Loucy (cell line): ENCODE results near the gene LTBP1.

Experiments used
- H2AFZ ChIP-seq: fragments of 200-600 bp; sonication (generic); 2 replicates; pipeline ENCODE4 v1.6.0; 2016; ENCODE audit warnings: antibody characterized with exemption, mild to moderate bottlenecking, low read length, moderate library complexity
- H3F3A ChIP-seq: fragments of 200-600 bp; 2 replicates; pipeline ENCODE4 v1.6.0; 2016; ENCODE audit warnings: antibody characterized with exemption, low read depth, mild to moderate bottlenecking
- H3K27me3 ChIP-seq: fragments of 200-600 bp; sonication (generic); 2 replicates; pipeline ENCODE4 v1.6.1; 2014; ENCODE audit warnings: low read length, mild to moderate bottlenecking; ENCODE audit not compliant: insufficient read depth, poor library complexity, severe bottlenecking
- H3K36me3 ChIP-seq: fragments of 200-600 bp; sonication (generic); 2 replicates; pipeline ENCODE4 v1.6.1; 2016; ENCODE audit warnings: low read length; ENCODE audit not compliant: insufficient read depth
- H3K4me1 ChIP-seq: fragments of 200-600 bp; sonication (generic); 2 replicates; pipeline ENCODE4 v1.5.1; 2014; ENCODE audit warnings: low read length, mild to moderate bottlenecking; ENCODE audit not compliant: insufficient read depth, poor library complexity, severe bottlenecking
- H3K4me2 ChIP-seq: fragments of 200-600 bp; sonication (generic); 2 replicates; pipeline ENCODE4 v1.6.0; 2014; ENCODE audit warnings: antibody characterized with exemption, low read length, low read depth, mild to moderate bottlenecking; ENCODE audit not compliant: poor library complexity, severe bottlenecking
- H3K4me3 ChIP-seq: fragments of 200-600 bp; sonication (generic); 2 replicates; pipeline ENCODE4 v1.5.1; 2014; ENCODE audit warnings: low read length, mild to moderate bottlenecking, mixed read lengths; ENCODE audit not compliant: poor library complexity, severe bottlenecking
- H3K79me2 ChIP-seq: fragments of 200-600 bp; sonication (generic); 2 replicates; pipeline ENCODE4 v1.6.1; 2014; ENCODE audit warnings: low read length; ENCODE audit not compliant: insufficient read depth
- H3K9ac ChIP-seq: fragments of 200-600 bp; sonication (generic); 2 replicates; pipeline ENCODE4 v1.6.0; 2014; ENCODE audit warnings: mild to moderate bottlenecking, low read depth, low read length, moderate library complexity; ENCODE audit not compliant: poor library complexity, severe bottlenecking
- H3K9me2 ChIP-seq: fragments of 200-600 bp; sonication (generic); replicated peaks from 2 replicates; pipeline ENCODE4 v1.6.1; 2016; ENCODE audit warnings: low read depth, low read length, mixed read lengths
- H3K9me3 ChIP-seq: fragments of 200-600 bp; sonication (generic); 2 replicates; pipeline ENCODE4 v1.6.1; 2014; ENCODE audit warnings: mild to moderate bottlenecking, antibody characterized with exemption, low read length, low read depth; ENCODE audit not compliant: insufficient read depth
- H4K20me1 ChIP-seq: fragments of 200-600 bp; sonication (generic); 2 replicates; pipeline ENCODE4 v1.6.0; 2014; ENCODE audit warnings: antibody characterized with exemption, low read length, mild to moderate bottlenecking; ENCODE audit not compliant: insufficient read depth, poor library complexity, severe bottlenecking
- EZH2phosphoT487 ChIP-seq: fragments of 200-600 bp; IDR thresholded peaks from 2 replicates; pipeline ENCODE4 v1.6.1; 2018; ENCODE audit warnings: antibody characterized with exemption, mild to moderate bottlenecking, moderate library complexity, borderline replicate concordance
- TF ChIP-seq, protein P1 (sequence below): fragments of 200-600 bp; sonication (generic); conservative IDR thresholded peaks from 2 replicates; pipeline ENCODE4 v1.5.1; 2014; ENCODE audit warnings: mild to moderate bottlenecking, antibody characterized with exemption, low read length

Gene LTBP1

GRCh38 chr2:33107690-33108482, 161.1 kb downstream of the LTBP1 start:
- no peak overlapping the region for H3K9ac ChIP-seq
- no peak overlapping the region for H2AFZ ChIP-seq
- no peaks in the 10 kb centered on the region for H3K9me3 ChIP-seq
- H3F3A ChIP-seq, result no peaks in the 10 kb centered on the region
- no peak for TF ChIP-seq EZH2phosphoT487
- TF ChIP-seq, protein P1, sequence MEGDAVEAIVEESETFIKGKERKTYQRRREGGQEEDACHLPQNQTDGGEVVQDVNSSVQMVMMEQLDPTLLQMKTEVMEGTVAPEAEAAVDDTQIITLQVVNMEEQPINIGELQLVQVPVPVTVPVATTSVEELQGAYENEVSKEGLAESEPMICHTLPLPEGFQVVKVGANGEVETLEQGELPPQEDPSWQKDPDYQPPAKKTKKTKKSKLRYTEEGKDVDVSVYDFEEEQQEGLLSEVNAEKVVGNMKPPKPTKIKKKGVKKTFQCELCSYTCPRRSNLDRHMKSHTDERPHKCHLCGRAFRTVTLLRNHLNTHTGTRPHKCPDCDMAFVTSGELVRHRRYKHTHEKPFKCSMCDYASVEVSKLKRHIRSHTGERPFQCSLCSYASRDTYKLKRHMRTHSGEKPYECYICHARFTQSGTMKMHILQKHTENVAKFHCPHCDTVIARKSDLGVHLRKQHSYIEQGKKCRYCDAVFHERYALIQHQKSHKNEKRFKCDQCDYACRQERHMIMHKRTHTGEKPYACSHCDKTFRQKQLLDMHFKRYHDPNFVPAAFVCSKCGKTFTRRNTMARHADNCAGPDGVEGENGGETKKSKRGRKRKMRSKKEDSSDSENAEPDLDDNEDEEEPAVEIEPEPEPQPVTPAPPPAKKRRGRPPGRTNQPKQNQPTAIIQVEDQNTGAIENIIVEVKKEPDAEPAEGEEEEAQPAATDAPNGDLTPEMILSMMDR, result no peak
- no peaks in the 10 kb centered on the region for H3K9me2 ChIP-seq
- no peaks in the 10 kb centered on the region for H3K4me1 ChIP-seq
- no peaks in the 10 kb centered on the region for H3K36me3 ChIP-seq
- H3K79me2 ChIP-seq, result no peaks in the 10 kb centered on the region
- no peak overlapping the region for H3K4me2 ChIP-seq
- no peak overlapping the region for H3K4me3 ChIP-seq
- H4K20me1 ChIP-seq, result no peaks in the 10 kb centered on the region
- H3K27me3 ChIP-seq, result no peaks in the 10 kb centered on the region

DNA sequence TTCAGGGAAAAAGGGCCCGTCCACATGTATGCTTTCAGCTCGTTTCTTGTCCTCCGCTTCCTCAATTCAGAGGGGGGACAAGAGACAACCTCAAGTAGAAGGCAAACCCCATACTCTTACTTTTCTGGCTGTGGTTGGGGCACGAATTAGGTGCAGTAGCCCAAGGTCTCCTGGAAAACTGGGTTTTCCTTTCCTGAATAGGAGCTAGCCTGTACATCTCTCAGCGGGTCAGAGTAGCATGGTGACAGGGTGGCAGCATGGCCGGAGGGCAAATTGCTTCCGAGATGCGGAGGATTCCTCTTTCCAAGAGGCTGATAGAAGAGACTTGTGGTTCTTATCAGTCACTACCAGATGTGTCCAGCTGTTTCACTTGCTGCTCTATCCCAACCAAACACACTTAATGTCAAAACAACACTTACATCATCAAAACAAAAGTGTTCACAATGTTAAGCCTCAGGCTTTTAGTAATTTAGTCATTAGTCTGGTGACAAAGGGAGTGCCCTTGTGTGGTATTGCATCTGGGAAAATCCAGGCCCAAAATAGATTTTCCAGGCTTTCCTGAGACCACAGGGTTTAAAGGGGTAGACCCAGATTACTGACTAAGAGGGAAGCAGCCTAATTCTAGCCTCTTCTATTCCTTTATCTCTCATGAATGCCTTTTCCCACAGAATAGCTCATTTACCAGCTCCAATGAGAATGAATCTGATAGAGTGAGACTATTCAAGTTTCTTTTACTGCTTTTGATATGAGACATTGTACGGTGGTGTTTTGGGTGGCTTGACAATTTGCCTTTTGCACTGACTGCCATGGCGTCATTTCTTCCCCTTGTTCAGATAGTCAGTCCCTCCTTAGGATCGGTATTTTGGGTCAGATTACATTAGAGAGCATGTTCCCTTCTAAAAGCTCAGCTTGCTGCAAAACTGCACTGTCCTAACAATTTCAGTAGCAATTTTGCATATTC, 162.0 kb downstream of the LTBP1 start:
- TF ChIP-seq, protein P1, result no peak
- TF ChIP-seq EZH2phosphoT487, result no peak
- Histone ChIP-seq H3K9me2 (no peaks in the 10 kb centered on the region), H3K4me3 (no peak overlapping the region), H3K9ac (no peak overlapping the region), H3K4me2 (no peak overlapping the region), H3K9me3 (no peaks in the 10 kb centered on the region), H2AFZ (no peak overlapping the region), H3K36me3 (no peaks in the 10 kb centered on the region), H3K4me1 (no peaks in the 10 kb centered on the region), H3K27me3 (no peaks in the 10 kb centered on the region), H3F3A (no peaks in the 10 kb centered on the region), H3K79me2 (no peaks in the 10 kb centered on the region), H4K20me1 (no peaks in the 10 kb centered on the region)

GRCh38 chr2:33110461-33110860, 163.7 kb downstream of the LTBP1 start:
- H3K9ac ChIP-seq, result no peak overlapping the region
- no peak overlapping the region for H3K4me3 ChIP-seq
- TF ChIP-seq EZH2phosphoT487, result no peak
- TF ChIP-seq, protein P1, result no peak
- H3K9me3 ChIP-seq, result no peaks in the 10 kb centered on the region
- H2AFZ ChIP-seq, result no peak overlapping the region
- H3K4me2 ChIP-seq, result no peak overlapping the region
- H3K27me3 ChIP-seq, result no peaks in the 10 kb centered on the region
- H4K20me1 ChIP-seq, result no peaks in the 10 kb centered on the region
- H3K9me2 ChIP-seq, result no peaks in the 10 kb centered on the region
- no peaks in the 10 kb centered on the region for H3K79me2 ChIP-seq
- H3K36me3 ChIP-seq, result no peaks in the 10 kb centered on the region
- no peaks in the 10 kb centered on the region for H3F3A ChIP-seq
- H3K4me1 ChIP-seq, result no peaks in the 10 kb centered on the region
